ENCODE data around the gene DARS2. TPM values are rescaled to one million over a fixed set of nuclear protein-coding genes. Genes with fewer than 3 reads are reported as not detected.
A peak's percentile ranks its signal among the peaks of the same experiment; 100 is the strongest.

The DARS2 gene
- polyA plus RNA-seq, 3 donors, result 3.2 to 8.2 (median 6.2) TPM

DNA sequence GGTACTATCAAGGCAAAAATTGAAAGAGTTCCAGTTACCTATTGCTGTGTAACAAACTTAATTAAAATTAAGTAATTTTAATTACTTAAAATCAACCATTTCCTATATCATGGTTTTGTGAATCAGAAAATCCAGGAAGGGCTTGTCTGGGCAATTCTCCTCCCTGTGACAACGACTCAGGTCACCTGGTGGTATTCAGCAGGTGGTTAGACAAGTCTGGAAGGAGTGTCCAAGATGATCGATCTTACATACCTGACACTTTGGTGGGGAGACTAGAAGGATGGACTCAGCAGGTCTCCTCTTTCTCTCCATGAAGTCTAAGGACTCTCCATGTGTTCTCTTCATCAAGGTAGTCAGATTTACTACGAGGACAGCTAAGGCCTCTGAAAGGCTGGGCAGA lies 69.7 kb downstream of the DARS2 start:
- Histone ChIP-seq H3K4me1 (ENCODE audit: control insufficient read depth in 1 of 2, insufficient read depth in 2 of 2, low read length in 2 of 2) (no peaks in the 10 kb centered on the region), H3K79me2 (ENCODE audit: insufficient read depth, low read length) (no peaks in the 10 kb centered on the region), H3K9me3 (replicated peaks in 1 of 2; ENCODE audit: control insufficient read depth in 1 of 2, insufficient read depth in 1 of 2, low read length in 2 of 2) (no peaks in the 10 kb centered on the region), H3K4me3 (replicated peaks in 1 of 3; ENCODE audit: low read depth in 2 of 3, low read length in 3 of 3) (no peak overlapping the region), H3K36me3 (replicated peaks in 1 of 2; ENCODE audit: control insufficient read depth in 1 of 2, insufficient read depth in 2 of 2, low read length in 2 of 2) (peaks cover 3 to 32% of the 10 kb centered on the region in 2 donors), H3K9ac (ENCODE audit: insufficient read depth, low read length, poor library complexity, severe bottlenecking) (no peak overlapping the region), H3K4me2 (replicated peaks; ENCODE audit: extremely low read depth, low read length, poor library complexity, severe bottlenecking) (no peak overlapping the region), H3K27me3 (ENCODE audit: control insufficient read depth in 2 of 2, insufficient read depth in 2 of 2, low read length in 2 of 2) (no peaks in the 10 kb centered on the region), H3K27ac (ENCODE audit: low read depth in 1 of 2, low read length in 2 of 2) (no peak overlapping the region), H2AFZ (ENCODE audit: insufficient read depth, low read depth, low read length, poor library complexity, severe bottlenecking) (no peak overlapping the region), H4K20me1 (ENCODE audit: insufficient read depth, low read length) (peaks cover 4% of the 10 kb centered on the region)
- Mint-ChIP-seq H3K9me3 (no peaks in the 10 kb centered on the region), H3K27me3 (ENCODE audit: low read depth in 3 of 3) (no peaks in the 10 kb centered on the region), H3K4me3 (no peak overlapping the region), H3K36me3 (peaks cover 26 to 28% of the 10 kb centered on the region in 2 donors), H3K4me1 (no peaks in the 10 kb centered on the region), H3K27ac (peak overlapping the region in 2 of 7 donors; percentile 27 to 55)
- intact Hi-C loops (cut with micrococcal nuclease), result no loop called here
- no CpG with 5 or more reads among the region's 3 CpGs for WGBS (ENCODE audit: insufficient coverage)
- TF ChIP-seq, protein P1, sequence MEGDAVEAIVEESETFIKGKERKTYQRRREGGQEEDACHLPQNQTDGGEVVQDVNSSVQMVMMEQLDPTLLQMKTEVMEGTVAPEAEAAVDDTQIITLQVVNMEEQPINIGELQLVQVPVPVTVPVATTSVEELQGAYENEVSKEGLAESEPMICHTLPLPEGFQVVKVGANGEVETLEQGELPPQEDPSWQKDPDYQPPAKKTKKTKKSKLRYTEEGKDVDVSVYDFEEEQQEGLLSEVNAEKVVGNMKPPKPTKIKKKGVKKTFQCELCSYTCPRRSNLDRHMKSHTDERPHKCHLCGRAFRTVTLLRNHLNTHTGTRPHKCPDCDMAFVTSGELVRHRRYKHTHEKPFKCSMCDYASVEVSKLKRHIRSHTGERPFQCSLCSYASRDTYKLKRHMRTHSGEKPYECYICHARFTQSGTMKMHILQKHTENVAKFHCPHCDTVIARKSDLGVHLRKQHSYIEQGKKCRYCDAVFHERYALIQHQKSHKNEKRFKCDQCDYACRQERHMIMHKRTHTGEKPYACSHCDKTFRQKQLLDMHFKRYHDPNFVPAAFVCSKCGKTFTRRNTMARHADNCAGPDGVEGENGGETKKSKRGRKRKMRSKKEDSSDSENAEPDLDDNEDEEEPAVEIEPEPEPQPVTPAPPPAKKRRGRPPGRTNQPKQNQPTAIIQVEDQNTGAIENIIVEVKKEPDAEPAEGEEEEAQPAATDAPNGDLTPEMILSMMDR (IDR thresholded peaks at IDR 0.05), result no peak
- DNase-seq, result no peak

DNA sequence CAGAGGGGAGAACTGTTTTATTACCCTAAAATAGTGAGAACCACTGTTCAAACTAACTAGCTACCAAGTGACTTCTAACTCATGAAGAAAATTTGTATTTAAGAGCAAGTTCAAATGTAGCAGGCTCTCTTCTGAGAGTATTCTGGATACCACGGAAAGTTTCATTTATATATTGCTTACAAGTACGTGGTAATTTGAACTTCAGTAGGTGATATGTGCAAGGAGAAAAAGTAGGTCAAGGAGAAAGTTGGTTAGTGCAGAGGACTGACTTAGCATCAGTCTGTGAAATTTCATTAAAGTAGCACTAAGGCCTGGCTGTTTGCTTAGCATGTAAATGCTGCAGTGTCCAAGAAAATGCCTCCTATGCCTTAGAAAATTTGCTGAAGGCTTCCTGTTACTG lies 76.0 kb downstream of the DARS2 start:
- 100% methylated on average over 1 of the region's 2 CpGs for WGBS (ENCODE audit: insufficient coverage)
- H3K27me3 Mint-ChIP-seq (ENCODE audit: low read depth in 3 of 3), result no peaks in the 10 kb centered on the region
- H3K36me3 Mint-ChIP-seq, result peaks cover 7 to 10% of the 10 kb centered on the region in 2 donors
- no peak overlapping the region for H3K4me3 ChIP-seq (replicated peaks in 1 of 3; ENCODE audit: low read depth in 2 of 3, low read length in 3 of 3)
- no peaks in the 10 kb centered on the region for H3K9me3 Mint-ChIP-seq
- H3K4me1 ChIP-seq (ENCODE audit: control insufficient read depth in 1 of 2, insufficient read depth in 2 of 2, low read length in 2 of 2), result no peaks in the 10 kb centered on the region
- no peak overlapping the region for H2AFZ ChIP-seq (ENCODE audit: insufficient read depth, low read depth, low read length, poor library complexity, severe bottlenecking)
- no peak overlapping the region for H3K9ac ChIP-seq (ENCODE audit: insufficient read depth, low read length, poor library complexity, severe bottlenecking)
- no peaks in the 10 kb centered on the region for H3K36me3 ChIP-seq (replicated peaks in 1 of 2; ENCODE audit: control insufficient read depth in 1 of 2, insufficient read depth in 2 of 2, low read length in 2 of 2)
- DNase-seq, result no peak
- no peak overlapping the region for H3K27ac Mint-ChIP-seq
- H3K4me2 ChIP-seq (replicated peaks; ENCODE audit: extremely low read depth, low read length, poor library complexity, severe bottlenecking), result no peak overlapping the region
- TF ChIP-seq, protein P1 (IDR thresholded peaks at IDR 0.05), result no peak
- H3K9me3 ChIP-seq (replicated peaks in 1 of 2; ENCODE audit: control insufficient read depth in 1 of 2, insufficient read depth in 1 of 2, low read length in 2 of 2), result no peaks in the 10 kb centered on the region
- no peaks in the 10 kb centered on the region for H4K20me1 ChIP-seq (ENCODE audit: insufficient read depth, low read length)
- H3K27ac ChIP-seq (ENCODE audit: low read depth in 1 of 2, low read length in 2 of 2), result no peak overlapping the region
- no peak overlapping the region for H3K4me3 Mint-ChIP-seq
- peaks cover 6% of the 10 kb centered on the region for H3K4me1 Mint-ChIP-seq
- H3K27me3 ChIP-seq (ENCODE audit: control insufficient read depth in 2 of 2, insufficient read depth in 2 of 2, low read length in 2 of 2), result no peaks in the 10 kb centered on the region
- no peaks in the 10 kb centered on the region for H3K79me2 ChIP-seq (ENCODE audit: insufficient read depth, low read length)
- intact Hi-C loops (cut with micrococcal nuclease), result no loop called here

All from CD14-positive monocyte (primary cell).